ENCODE results near the gene DAPK1.
A peak's percentile ranks its signal among the peaks of the same experiment; 100 is the strongest.

The DAPK1 gene

DNA sequence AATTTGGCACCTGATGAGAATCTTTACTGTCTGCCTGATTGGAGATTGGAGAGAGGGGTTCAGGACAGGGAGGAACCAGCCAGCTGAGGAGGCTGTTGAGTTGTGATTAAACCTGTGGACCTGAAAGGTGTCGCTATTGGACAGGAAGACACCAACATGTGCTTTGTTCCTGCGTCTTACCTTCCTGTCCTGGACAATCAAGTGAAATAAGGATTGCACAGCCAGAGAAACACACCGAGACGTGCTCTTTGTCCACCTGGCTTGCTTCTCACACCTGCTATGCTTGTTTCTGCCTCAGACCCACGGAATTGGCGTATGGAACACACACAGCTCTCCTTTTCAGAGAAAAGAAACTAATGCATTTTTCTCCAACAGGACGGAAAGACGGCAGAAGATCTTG, 170.6 kb downstream of the DAPK1 start:
- no peak for DNase-seq (ENCODE audit: low spot score)

- no peak for DNase-seq (ENCODE audit: low spot score)
Measured at GRCh38 chr9:87668722-87669121, 171.1 kb downstream of the DAPK1 start.

DNA sequence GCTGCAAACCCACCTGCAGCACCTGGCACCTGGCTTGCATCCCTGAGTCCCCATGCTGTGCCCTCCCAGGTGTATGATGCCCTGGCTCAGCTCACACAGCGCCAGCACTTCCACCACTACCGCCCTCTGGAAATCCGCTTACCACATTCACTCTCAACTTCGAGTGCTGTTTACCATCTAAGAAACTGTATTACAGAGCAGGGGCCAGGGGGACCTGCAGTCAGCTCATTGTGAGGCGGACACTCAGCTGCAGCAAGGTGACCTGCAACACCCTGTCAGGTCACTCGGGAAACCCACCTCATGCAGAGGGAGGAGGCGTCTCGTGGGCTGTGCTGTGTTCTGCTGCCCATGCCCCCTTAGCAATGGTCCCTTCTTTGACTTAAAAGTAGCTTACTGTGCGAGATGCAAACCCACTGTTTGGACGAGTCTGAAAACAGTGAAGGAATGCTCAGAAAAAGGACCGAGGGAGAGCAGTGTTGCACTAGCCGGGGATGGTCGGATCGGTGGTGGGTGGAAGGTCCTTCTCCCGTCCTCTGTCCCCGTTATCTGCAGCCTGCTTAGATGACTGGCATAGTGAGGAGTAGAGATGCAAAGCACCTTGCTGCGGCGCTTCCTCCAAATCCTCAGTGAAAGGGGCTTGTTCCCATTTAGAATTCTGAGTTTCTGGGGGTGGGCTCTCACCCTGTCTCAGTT, 173.1 kb downstream of the DAPK1 start:
- DNase-seq (ENCODE audit: low spot score): no peak

- DNase-seq (ENCODE audit: low spot score): no peak
Measured at GRCh38 chr9:87671478-87671877, 173.8 kb downstream of the DAPK1 start.

- DNase-seq (ENCODE audit: low spot score): no peak
Measured at GRCh38 chr9:87671925-87672324, 174.3 kb downstream of the DAPK1 start.

DNA sequence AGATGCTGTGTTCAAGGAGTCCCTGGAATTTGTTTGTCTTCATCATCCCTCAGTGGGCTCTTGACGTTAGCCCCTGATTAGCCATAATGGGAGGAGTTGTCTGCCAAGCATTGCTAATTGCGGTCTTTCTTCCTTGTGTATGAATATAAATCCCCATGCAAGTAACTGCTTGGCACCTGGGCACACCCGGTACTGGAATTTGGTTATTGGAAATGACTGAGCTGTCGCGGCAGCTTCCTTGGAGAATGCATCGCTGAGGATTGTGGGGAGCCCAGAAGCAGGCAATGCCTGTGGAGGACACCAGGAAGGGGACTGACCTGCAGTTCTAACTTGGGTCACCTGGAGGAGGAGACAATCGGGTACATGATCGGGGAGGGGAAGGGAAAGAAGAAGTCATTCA, 174.9 kb downstream of the DAPK1 start:
- no peak for DNase-seq (ENCODE audit: low spot score)

DNA sequence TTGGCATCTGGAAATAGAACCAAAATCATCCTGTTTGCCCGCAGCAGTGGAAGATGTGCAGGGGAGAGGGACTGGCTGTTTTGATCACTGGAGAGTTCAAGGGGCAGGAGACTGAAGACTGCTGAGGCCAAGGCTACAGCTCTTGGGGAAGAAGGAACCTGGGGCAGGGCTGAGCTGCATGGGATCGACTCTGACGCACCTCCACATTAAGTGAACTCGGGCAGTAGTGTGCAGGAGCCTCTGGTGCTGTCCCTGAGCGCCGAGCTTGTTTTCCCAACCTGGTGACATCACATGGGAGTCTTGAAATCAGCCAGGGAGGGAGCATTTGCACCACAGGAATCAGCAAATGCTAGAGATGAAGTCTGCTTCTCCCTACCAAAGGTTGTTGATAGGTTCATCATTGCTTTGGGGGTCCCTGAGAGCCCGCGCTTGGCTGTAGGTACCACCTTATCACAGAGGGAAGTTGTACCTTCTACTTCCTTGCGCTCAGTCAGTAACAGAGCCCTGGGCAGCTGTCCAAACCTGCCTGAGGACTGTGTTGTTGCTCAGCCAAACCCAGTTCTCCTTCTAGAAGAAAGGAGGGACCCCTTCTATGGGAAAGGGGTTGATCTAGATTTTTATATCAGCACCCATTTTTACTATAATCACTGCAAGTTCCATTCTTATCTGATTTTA, 175.9 kb downstream of the DAPK1 start:
- no peak for DNase-seq (ENCODE audit: low spot score)

- no peak for DNase-seq (ENCODE audit: low spot score)
Measured at GRCh38 chr9:87674565-87675299, 177.1 kb downstream of the DAPK1 start.

DNA sequence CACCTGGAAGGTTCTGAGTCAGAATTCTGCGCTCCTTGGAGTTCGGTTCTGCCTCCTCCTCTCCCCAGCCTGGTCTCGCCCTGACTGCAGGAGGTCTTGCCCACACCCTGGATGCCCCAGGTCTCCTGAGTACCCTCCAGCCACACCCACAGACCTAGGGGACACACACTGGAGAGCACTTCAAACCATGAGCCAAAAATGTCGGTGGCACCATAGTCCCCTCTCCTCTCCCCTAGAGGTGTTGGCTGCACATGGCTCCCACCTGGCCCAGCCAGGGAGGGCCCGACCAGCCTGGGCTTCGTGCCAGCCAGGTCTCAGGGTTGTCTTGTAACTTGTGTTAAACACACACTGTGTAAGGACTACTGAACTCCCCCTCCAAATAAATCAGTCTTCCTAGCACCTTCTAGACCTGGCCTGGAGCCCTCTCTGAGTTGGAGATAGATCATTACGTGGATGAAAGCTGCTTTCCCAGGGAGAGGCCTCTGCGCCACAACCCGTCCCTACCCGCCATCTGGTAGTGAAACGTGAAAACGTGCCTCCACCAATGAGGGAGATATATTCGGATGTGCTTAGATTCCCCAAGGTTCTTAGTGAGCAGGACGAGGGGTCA, 178.3 kb downstream of the DAPK1 start:
- no peak for DNase-seq (ENCODE audit: low spot score)

DNA sequence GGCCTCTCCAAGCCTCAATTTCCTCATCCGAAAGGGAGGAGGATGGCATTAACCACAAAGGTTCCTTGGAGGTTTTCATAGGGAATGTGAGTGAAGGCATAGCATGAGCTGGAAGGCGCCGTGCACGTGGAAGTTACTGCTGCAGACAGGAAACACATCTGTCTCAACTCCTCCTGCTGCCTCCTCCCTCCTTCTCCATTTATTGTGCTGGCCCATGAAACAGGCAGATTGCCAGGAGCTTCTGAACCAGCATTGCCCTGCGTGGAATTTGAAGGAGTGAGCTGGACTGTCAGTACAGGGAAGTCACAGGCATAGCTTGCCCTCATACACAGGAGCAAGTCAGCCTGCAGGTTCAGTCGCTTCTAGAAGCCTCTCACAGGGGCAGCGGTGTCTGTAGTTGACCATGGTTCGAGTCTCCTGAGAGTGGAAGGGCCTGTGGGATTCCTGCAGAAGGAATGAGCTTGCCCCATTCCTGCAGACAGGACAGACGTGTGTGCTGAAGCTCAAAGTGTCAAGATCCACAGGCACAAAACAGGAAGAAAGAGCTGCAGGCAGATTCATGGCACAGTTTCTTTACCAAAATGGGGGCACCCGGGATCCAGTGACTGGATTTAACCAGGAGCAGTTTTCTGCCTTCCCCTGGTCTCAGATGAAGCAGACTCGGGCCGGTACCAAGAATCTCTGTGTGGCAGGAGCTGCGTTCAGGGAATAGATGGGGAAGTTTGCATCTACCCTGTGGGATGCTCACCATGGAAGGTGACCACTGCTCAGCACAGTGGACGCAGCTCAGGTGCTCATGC, 179.5 kb downstream of the DAPK1 start:
- DNase-seq (ENCODE audit: low spot score): no peak

DNA sequence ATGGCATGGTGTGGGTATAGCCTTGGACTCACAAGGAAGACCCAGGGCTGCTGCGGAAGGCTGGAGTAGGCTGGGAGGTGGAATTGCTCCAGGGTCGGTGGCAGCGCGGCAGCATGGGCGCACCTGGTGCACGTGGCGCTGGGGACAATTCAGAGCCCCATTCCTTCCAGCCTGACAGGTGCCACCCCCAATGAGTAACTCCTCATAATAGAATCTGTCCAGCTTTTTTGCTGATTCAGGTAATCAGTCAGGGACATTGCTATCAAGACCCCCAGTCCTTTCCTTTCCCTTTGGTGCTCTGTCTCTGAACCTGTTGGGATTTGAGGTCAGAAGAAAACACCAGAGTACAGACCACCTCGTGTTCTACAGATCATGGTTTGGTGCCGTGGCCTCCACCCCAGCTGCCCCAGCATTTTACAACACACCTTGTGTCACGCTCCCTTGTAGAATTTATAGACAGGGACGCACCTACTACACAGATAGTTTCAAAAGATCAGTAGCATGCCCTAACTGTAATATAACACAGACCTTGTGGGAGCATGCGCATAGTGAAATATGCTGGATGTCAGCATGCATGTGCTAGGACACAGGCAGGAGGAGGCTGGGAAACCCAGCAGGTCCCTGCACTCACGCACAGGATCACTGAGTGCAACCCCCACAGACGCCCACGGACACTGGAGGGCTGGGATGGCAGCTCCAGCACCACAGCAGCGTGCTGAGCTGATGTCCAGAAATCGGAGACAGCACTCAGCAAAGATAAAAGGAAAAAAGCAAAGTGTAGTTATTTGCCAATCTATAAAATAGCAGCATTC, 180.3 kb downstream of the DAPK1 start:
- no peak for DNase-seq (ENCODE audit: low spot score)

DNA sequence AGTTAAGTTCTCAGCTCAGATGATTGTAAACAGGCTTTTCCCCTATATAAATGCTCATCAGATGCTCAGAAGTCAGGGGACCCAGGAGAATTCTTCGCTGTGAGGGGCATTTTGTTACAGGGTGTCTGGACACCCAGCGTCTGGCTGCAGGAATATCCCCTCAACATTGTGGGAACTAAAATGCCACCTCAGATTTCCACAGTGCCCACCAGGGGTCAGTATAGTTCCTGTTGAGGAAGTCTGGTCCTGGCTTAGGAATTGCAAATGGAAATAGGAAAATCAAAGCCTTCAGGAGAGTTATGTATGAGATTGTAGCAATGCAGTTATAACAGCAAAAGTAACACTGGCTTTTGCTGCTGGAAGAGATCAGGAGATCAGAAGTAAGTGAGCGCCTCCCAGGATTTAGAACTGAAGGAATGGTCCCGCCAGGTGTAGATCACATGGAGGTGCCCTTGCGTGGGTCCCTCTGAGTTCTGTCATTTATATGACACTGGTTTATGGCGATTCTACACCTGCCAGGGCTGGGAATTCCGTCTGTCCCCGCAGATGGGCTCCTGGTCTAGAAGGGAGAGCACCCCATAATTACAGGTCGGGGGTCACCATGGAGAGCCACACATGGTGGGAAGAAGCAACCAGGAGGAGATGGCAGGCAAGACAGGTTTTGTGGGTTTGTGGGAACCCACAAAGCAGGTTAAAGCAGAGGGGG, 181.1 kb downstream of the DAPK1 start:
- DNase-seq (ENCODE audit: low spot score): peak; percentile 75

- DNase-seq (ENCODE audit: low spot score): no peak
Measured at GRCh38 chr9:87681271-87682061, 183.8 kb downstream of the DAPK1 start.

- DNase-seq (ENCODE audit: low spot score): no peak
Measured at GRCh38 chr9:87682085-87682484, 184.4 kb downstream of the DAPK1 start.

DNA sequence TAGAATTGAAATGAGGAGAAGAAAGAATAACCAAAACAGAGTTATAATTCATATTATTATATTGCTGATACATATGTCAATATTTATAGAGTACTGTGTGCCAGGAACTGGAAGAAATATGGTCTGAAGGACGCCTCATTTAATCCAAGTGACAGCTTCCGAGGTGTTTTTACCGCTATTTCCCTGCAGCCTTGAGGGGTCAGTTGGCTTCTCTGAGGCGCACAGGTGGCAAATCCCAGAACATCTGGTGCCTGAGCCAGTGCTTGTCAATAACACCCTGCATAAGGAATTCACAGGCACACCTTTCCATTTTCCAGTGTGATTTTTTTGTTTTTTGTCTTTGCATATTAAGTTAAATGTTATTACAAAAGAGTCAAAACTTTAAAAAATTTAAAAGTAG, 185.0 kb downstream of the DAPK1 start:
- no peak for DNase-seq (ENCODE audit: low spot score)

DNA sequence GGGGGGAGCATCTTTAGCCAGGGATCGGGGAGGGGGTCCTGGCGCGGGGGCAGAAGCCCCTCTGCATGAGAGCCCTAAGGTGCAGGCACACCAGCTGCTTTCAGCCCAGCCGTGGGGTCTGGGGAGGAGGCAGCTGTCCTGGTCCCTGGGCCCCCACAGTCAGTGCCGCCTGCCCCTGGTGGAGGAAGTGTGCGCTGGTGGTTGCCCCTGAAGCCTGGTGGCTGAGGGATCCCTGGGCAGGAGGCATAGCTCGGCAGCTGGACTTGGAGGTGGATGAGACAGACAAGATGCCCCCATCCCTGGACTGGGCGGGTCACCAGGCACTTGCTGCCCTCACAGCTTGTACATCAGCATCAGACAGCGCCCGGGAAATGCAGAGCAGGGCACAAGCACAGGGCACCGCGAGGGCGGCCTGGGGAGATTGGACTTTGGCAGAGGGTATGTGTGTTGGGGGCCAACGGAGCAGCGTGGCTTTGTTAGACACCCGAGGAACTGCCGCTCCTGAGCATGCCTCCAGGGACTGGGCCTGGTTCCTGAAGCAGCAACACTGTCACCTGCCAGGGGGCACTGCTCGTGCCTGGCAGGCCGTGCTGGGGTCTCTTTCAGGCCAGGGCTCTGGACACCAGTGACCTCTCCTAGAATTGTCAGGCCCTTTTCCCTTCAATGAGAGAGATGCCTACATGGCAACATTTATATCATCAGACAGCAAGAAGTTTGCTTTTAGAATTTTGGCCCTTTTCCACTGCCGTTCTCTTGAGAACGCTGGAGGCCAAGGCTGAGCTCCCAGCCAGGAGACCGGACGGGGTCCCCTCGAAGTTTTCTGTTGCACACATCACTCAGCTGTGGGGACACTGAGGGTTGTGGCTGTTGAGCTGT, 186.3 kb downstream of the DAPK1 start:
- DNase-seq (ENCODE audit: low spot score): no peak

DNA sequence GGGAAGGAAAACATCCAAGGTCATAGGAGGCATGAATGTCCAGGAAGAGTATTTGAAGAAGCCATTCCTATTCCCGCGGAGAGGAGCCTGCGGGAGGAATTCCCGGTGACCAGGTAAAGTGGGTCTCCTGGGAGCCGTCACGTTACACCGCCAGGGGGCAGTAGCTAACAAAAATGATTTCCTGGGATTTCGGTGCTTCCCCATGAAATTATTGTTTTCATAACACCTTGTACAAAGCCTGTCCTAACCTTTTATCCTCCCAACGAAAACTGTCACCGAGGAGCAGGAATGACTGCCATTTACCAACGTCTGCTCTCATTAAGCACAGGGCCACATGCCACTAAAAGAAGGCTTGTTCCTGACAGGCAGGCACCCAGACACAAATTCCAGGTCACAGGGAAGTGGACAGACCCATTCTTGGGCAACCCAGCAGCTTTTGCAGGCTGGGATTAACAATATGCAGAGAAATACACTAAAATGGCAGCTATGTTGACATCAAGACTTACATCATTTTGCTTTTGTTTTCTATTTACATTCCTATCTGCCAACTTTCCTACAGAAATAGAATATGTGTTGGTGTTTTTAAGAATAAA, 187.1 kb downstream of the DAPK1 start:
- DNase-seq (ENCODE audit: low spot score): peak; percentile 70

- no peak for DNase-seq (ENCODE audit: low spot score)
Measured at GRCh38 chr9:87685441-87685840, 187.8 kb downstream of the DAPK1 start.

Measured in HuH-7 (cell line).